H1 (cell line): ENCODE results near the gene APBB1. TPM values are rescaled to one million over a fixed set of nuclear protein-coding genes. Genes with fewer than 3 reads are reported as not detected.

ENCODE experiments used
- CTCF ChIA-PET: fragments of 300-600 bp; sonication (Branson Sonifier 250); formaldehyde crosslinking; loops from one replicate; lab custom pipeline; 2021; ENCODE audit not compliant: partially characterized antibody; lab: Charles Lee
- POLR2A ChIA-PET: fragments of 300-600 bp; sonication (Branson Sonifier 250); formaldehyde crosslinking; loops from one replicate; lab custom pipeline; 2021; ENCODE audit warnings: inconsistent platforms; ENCODE audit not compliant: partially characterized antibody; lab: Charles Lee
- DNase-seq, 2 experiments: peaks; one replicate each; pipeline versions ENCODE4 v3.0.0 to v3.0.0-alpha.2; 2010 to 2022; ENCODE audit warnings: low spot score in 2 of 2, low read depth in 1 of 2, mixed read lengths in 1 of 2
- FAIRE-seq: peaks from 2 replicates; lab custom pipeline; 2011; peaks lifted over from hg19 to GRCh38; lab: Jason Lieb, UNC
- H2AFZ ChIP-seq: 2 replicates; pipeline ENCODE4 v1.8.1; 2012; ENCODE audit warnings: low read length, inconsistent platforms
- H2AK5ac ChIP-seq: 2 replicates; pipeline ENCODE4 v1.6.1; 2013; ENCODE audit warnings: low read depth, low read length
- H2BK120ac ChIP-seq: replicated peaks from 2 replicates; pipeline ENCODE3; 2013; ENCODE audit warnings: low read depth, low read length, inconsistent platforms
- H2BK12ac ChIP-seq: 2 replicates; pipeline ENCODE4 v1.6.1; 2013; ENCODE audit warnings: low read depth, low read length
- H2BK15ac ChIP-seq: 2 replicates; pipeline ENCODE4 v1.6.1; 2013; ENCODE audit warnings: low read length
- H2BK20ac ChIP-seq: 2 replicates; pipeline ENCODE4 v1.6.1; 2013; ENCODE audit warnings: low read length
- H2BK5ac ChIP-seq: 2 replicates; pipeline ENCODE4 v1.6.1; 2013; ENCODE audit warnings: low read depth, low read length
- H3K14ac ChIP-seq: 2 replicates; pipeline ENCODE4 v1.6.1; 2013; ENCODE audit warnings: inconsistent platforms; ENCODE audit not compliant: insufficient read length
- H3K18ac ChIP-seq: 2 replicates; pipeline ENCODE4 v1.6.1; 2013; ENCODE audit warnings: low read length; ENCODE audit errors: extremely low read depth
- H3K23ac ChIP-seq: 2 replicates; pipeline ENCODE4 v1.6.1; 2013; ENCODE audit warnings: inconsistent platforms; ENCODE audit not compliant: insufficient read length
- H3K23me2 ChIP-seq: 2 replicates; pipeline ENCODE4 v1.6.1; 2013; ENCODE audit warnings: low read depth, low read length
- H3K27ac ChIP-seq: 2 replicates; pipeline ENCODE4 v1.6.1; 2011; ENCODE audit warnings: low read depth, low read length, inconsistent platforms
- H3K27me3 ChIP-seq, 4 experiments: replicated peaks in 1 of 4; 1 replicate in 1 of 4; 2 replicates in 3 of 4; pipeline versions ENCODE4 v1.6.1 to v1.8.1; 2011 to 2013; ENCODE audit warnings: low read length in 3 of 4, mild to moderate bottlenecking in 3 of 4, inconsistent platforms in 2 of 4, mixed read lengths in 2 of 4, moderate library complexity in 1 of 4; ENCODE audit not compliant: control insufficient read depth in 3 of 4, insufficient read depth in 3 of 4; ENCODE audit errors: extremely low read depth in 1 of 4
- H3K36me3 ChIP-seq, 4 experiments: 2 replicates each; pipeline versions ENCODE4 v1.6.1 to v1.8.1; 2011 to 2013; ENCODE audit warnings: mild to moderate bottlenecking in 4 of 4, low read length in 3 of 4, moderate library complexity in 2 of 4, control low read depth in 1 of 4, inconsistent platforms in 1 of 4; ENCODE audit not compliant: insufficient read depth in 4 of 4, control insufficient read depth in 2 of 4
- H3K4ac ChIP-seq: replicated peaks from 2 replicates; pipeline ENCODE3; 2013; ENCODE audit warnings: low read length, low read depth, mixed read lengths, inconsistent platforms; ENCODE audit not compliant: insufficient read length
- H3K4me1 ChIP-seq, 4 experiments: replicated peaks in 1 of 4; 1 replicate in 1 of 4; 2 replicates in 3 of 4; pipeline versions ENCODE4 v1.6.1 to v1.8.1; 2011 to 2013; ENCODE audit warnings: low read length in 3 of 4, inconsistent platforms in 2 of 4, mixed read lengths in 1 of 4; ENCODE audit not compliant: insufficient read depth in 4 of 4, control insufficient read depth in 3 of 4
- H3K4me2 ChIP-seq, 2 experiments: 2 replicates each; pipeline versions ENCODE4 v1.6.1 to v1.8.1; 2011 to 2013; ENCODE audit warnings: low read depth in 2 of 2, low read length in 2 of 2, control low read depth in 1 of 2, inconsistent platforms in 1 of 2, mild to moderate bottlenecking in 1 of 2; ENCODE audit not compliant: insufficient read depth in 1 of 2
- H3K4me3 ChIP-seq, 4 experiments: fragments of 200-600, 300-600 bp in 1 of 4; sonication (generic), shearing (Covaris generic), sonication (Bioruptor Twin) in 1 of 4; 2 replicates each; pipeline versions ENCODE4 v1.5.1 to v1.8.1; 2011 to 2016; ENCODE audit warnings: low read length in 4 of 4, low read depth in 3 of 4, control low read depth in 2 of 4, inconsistent platforms in 2 of 4, mild to moderate bottlenecking in 2 of 4, mixed read lengths in 1 of 4, moderate library complexity in 1 of 4; ENCODE audit not compliant: insufficient read depth in 2 of 4; ENCODE audit errors: extremely low read depth in 1 of 4
- H3K56ac ChIP-seq: replicated peaks from 2 replicates; pipeline ENCODE3; 2013; ENCODE audit warnings: low read depth, mild to moderate bottlenecking, mixed read lengths, low read length, inconsistent platforms; ENCODE audit not compliant: insufficient read length
- H3K79me1 ChIP-seq: 2 replicates; pipeline ENCODE4 v1.6.1; 2013; ENCODE audit warnings: low read depth, low read length, control low read depth
- H3K79me2 ChIP-seq, 2 experiments: 2 replicates each; pipeline versions ENCODE4 v1.6.1 to v1.8.1; 2012 to 2013; ENCODE audit warnings: low read length in 2 of 2, mild to moderate bottlenecking in 2 of 2, inconsistent platforms in 1 of 2; ENCODE audit not compliant: insufficient read depth in 2 of 2, control insufficient read depth in 1 of 2
- H3K9ac ChIP-seq, 4 experiments: replicated peaks in 1 of 4; 1 replicate in 1 of 4; 2 replicates in 3 of 4; pipeline versions ENCODE4 v1.6.1 to v1.8.1; 2011 to 2013; ENCODE audit warnings: low read depth in 3 of 4, low read length in 3 of 4, control low read depth in 2 of 4, mild to moderate bottlenecking in 2 of 4, moderate library complexity in 2 of 4, inconsistent platforms in 1 of 4; ENCODE audit errors: extremely low read depth in 1 of 4
- H3K9me3 ChIP-seq, 2 experiments: 2 replicates each; pipeline versions ENCODE4 v1.6.1 to v1.8.1; 2012 to 2013; ENCODE audit warnings: mild to moderate bottlenecking in 2 of 2, moderate library complexity in 2 of 2, control low read depth in 1 of 2, inconsistent platforms in 1 of 2, low read depth in 1 of 2, low read length in 1 of 2, mixed read lengths in 1 of 2; ENCODE audit not compliant: insufficient read depth in 2 of 2
- H4K20me1 ChIP-seq, 2 experiments: replicated peaks in 1 of 2; 2 replicates each; pipeline versions ENCODE3 to v1.8.1; 2011 to 2013; ENCODE audit warnings: inconsistent platforms in 2 of 2, low read length in 2 of 2, mild to moderate bottlenecking in 1 of 2; ENCODE audit not compliant: insufficient read depth in 2 of 2, control insufficient read depth in 1 of 2
- H4K5ac ChIP-seq: 2 replicates; pipeline ENCODE4 v1.6.1; 2013; ENCODE audit warnings: low read length, low read depth, mixed read lengths, inconsistent platforms; ENCODE audit not compliant: insufficient read length
- H4K8ac ChIP-seq: 2 replicates; pipeline ENCODE4 v1.8.0; 2013; ENCODE audit warnings: mild to moderate bottlenecking, moderate library complexity, low read length, inconsistent platforms; ENCODE audit not compliant: insufficient read depth; ENCODE audit errors: extremely low read depth
- H4K91ac ChIP-seq: replicated peaks from 2 replicates; pipeline ENCODE3; 2013; ENCODE audit warnings: low read length, mixed read lengths, inconsistent platforms; ENCODE audit not compliant: insufficient read length
- CBX5 ChIP-seq: fragments of 300-800, 300-1000 bp; sonication (generic); IDR thresholded peaks from 2 replicates; pipeline ENCODE4 v1.7.1; 2016; ENCODE audit warnings: antibody characterized with exemption, low read length, low read depth
- CREB1 ChIP-seq: IDR thresholded peaks from 2 replicates; pipeline ENCODE4 v1.6.1; 2012; ENCODE audit warnings: inconsistent platforms
- HDAC2 ChIP-seq, 2 experiments: fragments of 300-600 bp in 1 of 2; sonication (generic) in 1 of 2; IDR thresholded peaks; 2 replicates each; pipeline ENCODE4 v1.6.1; 2011 to 2012; ENCODE audit warnings: low read depth in 2 of 2, low read length in 2 of 2, mild to moderate bottlenecking in 2 of 2, moderate library complexity in 2 of 2, borderline replicate concordance in 1 of 2, inconsistent platforms in 1 of 2
- PHF8 ChIP-seq: fragments of 200-600 bp; sonication (generic); conservative IDR thresholded peaks from 2 replicates; pipeline ENCODE4 v1.7.1; 2012; ENCODE audit warnings: low read depth, mild to moderate bottlenecking, inconsistent platforms, low read length, moderate library complexity
- RAD21 ChIP-seq, 2 experiments: IDR thresholded peaks in 1 of 2; conservative IDR thresholded peaks in 1 of 2; 2 replicates each; pipeline ENCODE4 v1.6.1; 2011; ENCODE audit warnings: low read depth in 2 of 2, low read length in 2 of 2, improper control_type of control experiment in 1 of 2, inconsistent platforms in 1 of 2, mild to moderate bottlenecking in 1 of 2, moderate library complexity in 1 of 2
- SAP30 ChIP-seq: fragments of 300-600 bp; sonication (generic); IDR thresholded peaks from 2 replicates; pipeline ENCODE4 v1.7.1; 2012; ENCODE audit warnings: low read length, moderate library complexity, mild to moderate bottlenecking, inconsistent platforms; ENCODE audit not compliant: insufficient read depth, insufficient replicate concordance
- SP1 ChIP-seq: IDR thresholded peaks from 2 replicates; pipeline ENCODE4 v1.6.1; 2011; ENCODE audit warnings: low read depth, low read length
- SRF ChIP-seq: IDR thresholded peaks from 2 replicates; pipeline ENCODE4 v1.6.1; 2011; ENCODE audit warnings: mild to moderate bottlenecking, low read depth, low read length, moderate library complexity
- TAF7 ChIP-seq: optimal IDR thresholded peaks from 2 replicates; pipeline ENCODE3; 2011; ENCODE audit warnings: low read depth, mild to moderate bottlenecking, inconsistent platforms, low read length, moderate library complexity, borderline replicate concordance
- TCF12 ChIP-seq: IDR thresholded peaks from 2 replicates; pipeline ENCODE4 v1.6.1; 2011; ENCODE audit warnings: low read depth, mild to moderate bottlenecking, low read length
- WGBS, 2 experiments: shearing (Covaris generic) in 1 of 2; methylation state at CpG; one replicate each; pipeline versions ENCODE4 v1.1.6 to v1.1.7; 2013 to 2015; ENCODE audit warnings: low lambda C conversion rate in 2 of 2, mixed read lengths in 2 of 2, inconsistent platforms in 1 of 2, low coverage in 1 of 2, missing lambda C conversion rate in 1 of 2; ENCODE audit not compliant: insufficient replicate concordance in 2 of 2, insufficient coverage in 1 of 2, insufficient read length in 1 of 2; ENCODE audit errors: extremely low coverage in 1 of 2, missing lambda C conversion rate in 1 of 2; 5-methylcytosine and 5-hydroxymethylcytosine counted together
- polyA plus RNA-seq, 7 experiments: library from polyadenylated mRNA; depleted of rRNA in 3 of 7; stranded (reverse) in 5 of 7; unstranded in 2 of 7; fragments of >200 nt in 5 of 7; fragments of 200-250 nt in 2 of 7; gene quantifications; 1 replicate in 5 of 7; 2 replicates in 1 of 7; 4 replicates in 1 of 7; pipeline versions ENCODE4 v1.2.1 to v1.2.3, GENCODE V29; 2011 to 2013; ENCODE audit warnings: missing spikeins in 2 of 7, mixed read lengths in 2 of 7
- total RNA-seq: library from RNA; stranded (reverse); fragmentation: NEBNext Ultra II Directional; extraction: Animal tissue kit (Norgen Biotek cat#: 25700); gene quantifications from 2 replicates; pipeline ENCODE4 v1.2.1, GENCODE V29; 2021

Gene APBB1
- total and polyA plus RNA-seq, 2 of the 8 experiments (the other 6 are each of a cell fraction or from before 2014, with no cell fraction given) = 23.9 to 33.1 TPM

DNA sequence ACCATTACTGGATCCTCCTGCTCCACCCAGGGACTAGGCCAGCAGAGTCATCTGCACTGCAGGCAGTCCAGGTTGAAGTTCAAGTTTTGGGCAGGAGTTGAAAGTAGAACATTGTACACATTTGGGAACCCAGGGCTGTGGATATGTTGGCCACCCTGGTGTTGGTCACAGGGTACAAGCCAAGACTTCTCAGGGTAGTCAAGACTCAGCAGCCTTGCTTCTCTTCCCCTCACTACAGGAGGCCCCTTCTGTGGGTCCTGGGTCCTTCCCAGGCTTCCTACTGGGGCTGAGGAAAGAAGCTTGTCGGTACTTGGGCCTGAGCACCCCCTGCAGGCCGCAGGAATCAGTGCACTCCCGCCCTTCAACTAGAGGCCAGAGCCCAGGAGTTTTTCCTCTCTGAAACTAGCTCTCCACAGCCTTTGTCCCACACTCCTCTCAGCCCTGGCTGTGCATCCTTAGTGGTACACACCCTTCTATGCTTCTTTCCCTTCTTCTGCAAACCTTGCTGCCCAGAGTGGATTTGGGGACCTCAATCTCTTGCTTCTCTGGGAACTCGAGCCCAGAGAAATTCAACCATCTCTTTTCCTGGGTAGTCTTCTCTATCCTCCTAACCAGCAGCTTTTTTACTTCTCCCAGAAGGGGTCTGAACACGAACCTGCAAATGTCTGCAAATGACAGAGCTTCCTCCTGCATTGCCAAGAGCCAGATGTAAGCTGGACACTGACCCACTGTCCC is 24.5 kb upstream of the APBB1 start:
- FAIRE-seq (no peak), DNase-seq (peak in 1 of 2 experiments; percentile 77)
- Histone ChIP-seq H2BK5ac (no peak overlapping the region), H4K20me1 (no peaks in the 10 kb centered on the region), H3K79me1 (no peaks in the 10 kb centered on the region), H3K9ac (no peak overlapping the region), H3K4me3 (no peak overlapping the region), H4K91ac (no peak overlapping the region), H4K8ac (no peak overlapping the region), H3K9me3 (no peaks in the 10 kb centered on the region), H3K27ac (no peak overlapping the region), H3K4ac (no peak overlapping the region), H2AFZ (no peak overlapping the region), H3K27me3 (no peaks in the 10 kb centered on the region), H2BK12ac (0 out of 2 replicates have a peak overlapping the region, but pooled peaks have one; percentile 79), H3K56ac (no peak overlapping the region), H2AK5ac (no peak overlapping the region), H3K79me2 (no peaks in the 10 kb centered on the region), H2BK120ac (no peak overlapping the region), H3K36me3 (no peaks in the 10 kb centered on the region), H3K4me1 (peaks cover 0 to 4% (median 0%) of the 10 kb centered on the region in 4 experiments; a peak in 2 of 7 replicates), H3K4me2 (no peak overlapping the region), H3K18ac (no peak overlapping the region), H3K23ac (no peak overlapping the region), H2BK20ac (no peak overlapping the region), H2BK15ac (0 out of 2 replicates have a peak overlapping the region, but pooled peaks have one; percentile 67), H3K14ac (no peak overlapping the region), H4K5ac (no peak overlapping the region), H3K23me2 (no peaks in the 10 kb centered on the region; the same call in 1 of the 2 replicates)
- CTCF ChIA-PET = interaction anchor here (0.6 to 22.7 kb wide), 48 partner anchors 8 to 439 kb away, joined by 3 to 585 read pairs (median 6); partner anchors contain the start of genes APBB1, CCKBR, SMPD1 and TIMM10B
- POLR2A ChIA-PET = interaction anchor here (0.7 to 1.4 kb wide), 9 partner anchors 9 to 64 kb away, joined by 3 to 5 read pairs (median 3); partner anchors contain the start of genes APBB1, ARFIP2 and TIMM10B
- WGBS, 2 experiments = 30% methylated on average over 5 of the region's 5 CpGs; no CpG with 5 or more reads in 1 of the 2 experiments
- TF ChIP-seq HDAC2 (IDR thresholded peaks at IDR 0.05; ENCODE audit: borderline replicate concordance in 1 of 2, low read depth in 2 of 2, low read length in 2 of 2) = no peak
- TF ChIP-seq TAF7 = no peak
- TF ChIP-seq CREB1 = peak; percentile 10; the same call in 1 of the 2 replicates
- TF ChIP-seq SP1 = no peak
- no peak for TF ChIP-seq TCF12
- no peak for TF ChIP-seq SRF
- no peak for TF ChIP-seq SAP30
- TF ChIP-seq RAD21 (IDR thresholded peaks at IDR 0.05 in 1 of 2, conservative IDR thresholded peaks at IDR 0.05 in 1 of 2; ENCODE audit: low read depth in 2 of 2, low read length in 2 of 2) = peak; percentile 81 to 82
- TF ChIP-seq PHF8 = no peak
- TF ChIP-seq CBX5 = no peak
